Measurements from ENCODE around the gene SNRNP200.
A peak's percentile ranks its signal among the peaks of the same experiment; 100 is the strongest.

SNRNP200 gene

DNA sequence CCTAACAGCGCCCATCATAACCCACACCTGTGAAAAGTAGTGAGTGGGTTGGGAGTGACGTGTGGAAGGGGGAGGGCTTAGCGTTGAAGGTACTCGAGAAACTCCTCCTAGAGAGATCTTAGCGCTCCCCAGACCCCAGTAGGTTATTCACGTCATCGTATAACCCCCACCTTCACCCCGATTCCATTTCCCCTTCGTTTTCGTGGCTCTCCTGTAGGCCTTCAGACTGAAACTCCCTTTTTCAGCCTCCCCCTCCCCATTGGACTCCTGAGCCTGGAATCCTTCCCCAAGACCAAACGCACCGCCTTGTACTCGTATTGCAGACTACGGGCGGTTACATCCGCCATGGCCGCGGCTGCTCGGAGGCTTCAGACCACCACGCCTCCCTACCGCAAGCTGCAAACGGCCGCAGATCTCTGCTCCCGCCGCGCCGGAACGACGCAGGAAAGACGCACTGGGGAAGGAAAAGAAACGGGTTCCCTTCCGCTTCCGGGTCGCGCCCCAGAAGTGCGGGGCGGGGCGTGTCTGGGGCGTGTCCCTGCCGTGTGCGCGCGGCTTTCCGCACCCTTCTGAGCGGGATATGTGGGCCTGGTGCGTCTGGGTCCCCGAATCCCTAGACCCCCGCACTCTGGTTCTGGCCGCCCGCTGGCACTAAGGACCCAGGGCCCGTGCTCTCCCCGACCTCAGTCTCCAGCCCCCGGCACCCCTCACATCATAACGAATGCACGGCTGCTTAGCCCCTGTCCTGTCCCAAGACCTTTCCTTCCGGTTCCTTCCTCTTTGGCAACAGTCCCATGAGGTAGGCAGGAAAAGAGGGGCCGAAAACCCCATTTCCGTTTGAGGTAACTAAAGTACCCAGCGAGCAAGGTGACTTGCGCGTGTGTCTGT is at the start of gene SNRNP200:
TSS of gene SNRNP200 (minus strand) at position 456 of the 888 bp plus-strand sequence. CDS start at position 347, 109 bp downstream.
- DNase-seq = peak; percentile 87 to 91

DNA sequence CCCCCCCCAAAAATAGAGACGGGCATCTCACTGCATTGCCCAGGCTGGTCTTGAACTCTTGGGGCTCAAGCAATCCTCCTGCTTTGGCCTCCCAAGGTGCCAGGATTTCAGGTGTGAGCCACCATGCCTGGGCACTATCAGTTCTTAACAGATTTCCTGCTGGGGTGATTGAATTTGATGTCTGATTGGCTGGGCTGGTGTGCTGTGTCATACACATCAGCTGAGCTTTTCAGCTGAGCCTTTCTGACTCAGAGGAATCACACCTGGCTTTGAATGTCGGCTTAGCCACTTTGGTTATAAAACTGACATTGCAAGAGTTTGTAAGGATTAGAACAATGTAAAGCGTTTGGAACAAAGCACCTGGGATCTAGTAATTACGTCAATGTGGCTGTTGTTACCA is 49.1 kb upstream of the SNRNP200 start:
- DNase-seq = no peak

DNA sequence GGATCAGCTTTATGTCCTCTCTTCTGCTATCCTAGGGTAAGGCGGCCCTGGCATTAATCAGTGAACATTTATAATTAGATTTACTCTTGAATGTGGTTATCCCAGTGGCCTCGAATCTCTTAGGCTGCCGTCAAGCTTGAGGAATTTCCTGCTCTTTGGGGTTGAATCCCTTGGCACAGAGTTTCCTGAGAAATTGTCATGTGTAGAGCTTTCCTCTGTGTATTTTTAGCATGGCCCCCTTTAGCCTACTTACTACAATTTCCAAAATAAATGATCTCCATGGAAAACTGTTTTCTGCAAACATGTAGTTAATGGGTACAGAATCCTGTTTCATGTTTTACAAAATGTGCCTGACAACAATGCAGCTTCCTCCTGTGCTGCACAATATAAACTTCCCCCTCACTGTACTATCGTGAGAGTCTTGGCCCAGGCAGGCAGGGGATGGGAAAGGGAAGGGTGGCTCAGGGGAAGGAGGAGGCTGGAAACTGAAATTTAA is 48.3 kb upstream of the SNRNP200 start:
- DNase-seq = no peak

DNA sequence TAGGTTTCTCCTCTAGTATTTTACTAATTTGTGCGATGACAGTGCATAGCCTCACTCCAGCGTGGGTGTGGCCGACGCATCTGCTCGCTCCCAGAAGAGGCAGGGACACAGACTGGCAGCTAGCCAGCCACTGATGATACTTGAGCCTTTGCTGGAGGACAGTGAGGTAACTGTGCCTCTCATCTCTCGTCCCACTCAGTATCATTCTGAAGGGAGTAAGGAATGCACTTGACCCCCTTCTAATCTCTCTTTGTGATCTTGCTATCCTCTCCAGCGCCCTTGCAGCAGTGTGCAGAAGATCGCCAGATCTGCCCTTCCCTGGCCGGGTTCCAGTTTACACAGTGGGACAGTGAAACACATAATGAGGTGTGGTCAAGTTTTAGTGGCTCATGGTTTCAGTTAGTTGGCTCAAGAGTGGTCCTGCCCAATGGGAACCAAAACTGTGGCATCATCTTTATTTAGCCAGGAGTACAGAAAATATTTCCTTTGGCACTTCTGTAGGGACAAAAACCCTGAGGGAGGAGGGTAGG is 47.8 kb upstream of the SNRNP200 start:
- DNase-seq = no peak

DNA sequence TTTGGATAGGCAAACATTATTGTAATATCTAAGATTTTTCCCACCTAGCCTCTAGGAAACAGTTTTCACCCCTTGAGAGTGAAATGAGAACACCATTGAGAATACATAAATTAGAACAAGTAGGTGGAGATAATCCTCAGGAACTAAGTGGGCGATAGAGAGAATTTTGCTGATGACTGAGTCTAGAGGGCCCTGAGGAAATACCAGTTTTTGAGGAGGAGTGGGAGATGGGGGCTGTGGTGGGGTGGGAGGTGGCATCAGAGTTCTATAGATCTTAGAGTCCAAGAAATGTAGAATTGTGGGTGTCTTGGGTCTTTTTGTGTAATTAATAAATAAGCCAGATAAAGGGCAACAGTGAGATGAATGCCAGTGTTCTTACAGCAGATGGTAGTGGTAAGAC is 42.0 kb upstream of the SNRNP200 start:
- DNase-seq = no peak

DNA sequence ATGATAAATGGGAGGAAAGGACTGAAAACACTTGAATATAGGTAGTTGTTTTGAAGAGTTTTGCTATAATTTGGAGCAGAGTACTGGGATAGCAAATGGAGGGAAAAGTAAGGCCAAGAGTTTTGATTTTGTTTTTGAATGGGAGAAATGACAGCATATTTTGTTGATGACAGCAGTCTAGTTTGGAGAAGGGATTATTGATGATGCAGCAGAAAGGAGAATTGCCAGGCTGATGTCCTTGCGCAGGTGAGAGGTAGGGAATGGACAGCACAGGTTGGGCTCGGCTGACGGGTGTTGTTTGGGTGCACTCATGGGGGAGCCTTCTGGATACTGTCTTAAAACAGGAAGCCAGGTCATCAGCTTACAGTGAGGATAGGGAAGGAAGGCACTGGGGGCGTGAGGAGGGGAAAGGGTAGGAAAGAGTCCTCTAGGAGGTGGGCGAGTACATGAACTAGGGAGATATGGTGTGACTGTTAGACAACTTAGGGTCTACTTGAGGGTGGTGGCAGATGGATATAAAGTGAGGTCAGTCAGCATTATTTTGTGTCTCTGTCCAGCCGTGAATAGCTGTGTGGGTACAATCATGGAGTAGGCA is 40.6 kb upstream of the SNRNP200 start:
- no peak for DNase-seq

DNA sequence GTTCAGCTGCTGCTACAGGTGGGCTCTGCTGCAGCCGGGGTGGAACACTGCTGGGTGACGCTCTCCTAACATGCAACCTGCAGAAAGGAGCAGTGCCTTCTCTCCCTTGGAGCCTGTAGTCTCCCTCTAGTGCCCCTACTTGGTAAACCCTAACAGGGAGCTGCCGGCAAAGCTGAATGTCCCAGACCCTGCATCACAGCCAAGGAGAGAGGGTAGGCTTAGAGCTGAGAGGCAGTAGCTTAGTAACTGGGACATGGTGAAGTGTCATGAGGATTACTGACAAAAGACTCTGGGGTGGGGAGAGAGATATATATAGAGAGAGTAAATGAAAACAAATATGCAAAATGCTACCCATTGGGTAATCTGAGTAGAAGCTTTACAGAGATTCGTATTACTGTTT is 40.1 kb upstream of the SNRNP200 start:
- DNase-seq = no peak

DNA sequence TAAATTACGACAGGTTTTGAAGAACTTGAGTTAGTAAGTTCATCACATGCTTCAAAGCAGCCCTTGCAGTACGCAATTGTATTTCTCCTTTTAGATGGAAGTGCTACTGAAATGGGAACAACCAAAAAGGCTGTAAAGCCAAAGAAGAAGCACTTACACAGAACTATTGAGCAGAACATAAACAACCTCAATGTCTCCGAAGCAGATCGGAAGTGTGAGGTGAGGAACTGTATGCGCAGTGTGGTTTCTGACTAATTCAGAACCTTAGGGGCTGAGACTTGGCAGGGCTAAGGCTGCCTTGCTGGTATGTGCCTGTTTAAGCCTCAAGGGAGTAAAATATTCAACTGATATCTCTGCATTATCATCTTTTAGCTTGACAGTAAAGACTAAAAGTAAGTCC is 38.7 kb upstream of the SNRNP200 start:
- DNase-seq = peak in 1 of 2 experiments; percentile 35

DNA sequence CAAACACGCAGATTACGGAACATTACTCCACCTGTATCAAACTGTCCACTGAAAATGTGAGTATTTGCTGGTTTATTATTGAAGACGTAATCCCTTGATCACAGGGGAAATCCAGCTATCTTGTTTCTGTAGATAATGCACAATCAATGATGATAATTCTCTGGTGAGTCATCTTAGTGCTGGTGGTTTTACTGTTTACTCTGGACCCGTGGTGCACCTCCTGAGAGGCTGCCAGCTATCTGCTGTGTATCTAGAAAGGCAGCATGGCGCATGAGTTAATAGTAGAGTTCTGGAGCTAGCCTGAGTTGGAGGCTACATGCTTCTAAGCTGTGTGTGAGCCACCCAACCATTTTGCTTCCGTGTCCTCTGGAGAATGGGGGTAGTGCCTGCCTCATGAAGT is 36.7 kb upstream of the SNRNP200 start:
- DNase-seq = peak in 1 of 2 experiments; percentile 20

DNA sequence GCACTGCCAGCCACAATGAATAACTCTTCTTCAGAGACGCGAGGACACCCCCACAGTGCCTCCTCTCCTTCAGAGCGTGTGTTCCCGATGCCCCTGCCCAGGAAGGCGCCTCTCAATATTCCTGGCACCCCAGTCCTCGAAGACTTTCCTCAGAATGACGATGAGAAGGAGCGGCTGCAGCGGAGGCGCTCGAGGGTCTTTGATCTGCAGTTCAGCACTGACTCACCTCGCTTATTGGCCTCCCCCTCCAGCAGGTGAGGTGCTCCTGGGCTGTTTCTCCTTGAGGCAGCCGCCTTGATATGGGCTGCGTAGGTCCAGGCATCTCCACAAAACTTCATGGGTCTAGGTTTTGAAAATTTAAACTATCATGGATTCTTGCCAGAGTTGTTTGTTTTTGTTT is 36.3 kb upstream of the SNRNP200 start:
- no peak for DNase-seq

DNA sequence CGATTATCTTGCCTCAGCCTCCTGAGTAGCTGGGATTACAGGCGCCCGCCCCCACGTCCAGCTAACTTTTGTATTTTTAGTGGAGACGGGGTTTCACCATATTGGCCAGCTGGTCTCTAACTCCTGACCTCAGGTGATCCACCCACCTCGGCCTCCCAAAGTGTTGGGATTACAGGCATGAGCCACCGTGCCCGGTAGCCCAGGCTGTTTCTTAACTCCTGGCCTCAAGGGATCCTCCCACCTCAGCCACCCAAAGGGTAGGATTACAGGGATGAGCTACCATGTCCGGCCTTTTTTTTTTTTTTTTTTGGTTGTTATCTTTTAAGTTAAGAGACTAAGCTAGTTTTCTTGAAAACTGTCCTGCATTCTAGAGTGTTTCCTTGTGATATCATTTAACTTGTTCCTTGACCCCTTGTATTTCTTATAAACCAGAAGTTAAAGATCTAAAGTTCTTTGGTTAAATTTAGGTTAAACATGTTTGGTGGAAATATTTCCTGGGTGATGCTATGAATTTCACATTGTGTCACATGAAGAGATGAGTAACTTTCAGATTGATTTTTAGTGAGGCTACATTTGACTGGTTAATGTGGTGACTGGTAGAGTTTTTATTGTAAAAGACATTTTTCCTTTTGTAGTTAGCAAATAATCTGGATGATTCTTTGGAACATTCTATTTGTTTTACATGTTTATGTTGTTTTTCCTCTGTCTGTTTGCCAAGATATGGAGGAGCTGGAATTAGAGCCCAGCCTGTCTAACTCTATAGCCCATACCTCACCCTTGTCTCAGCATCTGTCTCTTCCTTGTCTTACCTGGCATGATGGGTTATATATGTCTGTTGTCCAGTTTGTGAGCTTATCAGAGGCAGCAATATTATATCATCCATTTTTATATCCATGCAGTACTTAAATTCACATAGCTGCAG is 35.4 kb upstream of the SNRNP200 start:
- no peak for DNase-seq

DNA sequence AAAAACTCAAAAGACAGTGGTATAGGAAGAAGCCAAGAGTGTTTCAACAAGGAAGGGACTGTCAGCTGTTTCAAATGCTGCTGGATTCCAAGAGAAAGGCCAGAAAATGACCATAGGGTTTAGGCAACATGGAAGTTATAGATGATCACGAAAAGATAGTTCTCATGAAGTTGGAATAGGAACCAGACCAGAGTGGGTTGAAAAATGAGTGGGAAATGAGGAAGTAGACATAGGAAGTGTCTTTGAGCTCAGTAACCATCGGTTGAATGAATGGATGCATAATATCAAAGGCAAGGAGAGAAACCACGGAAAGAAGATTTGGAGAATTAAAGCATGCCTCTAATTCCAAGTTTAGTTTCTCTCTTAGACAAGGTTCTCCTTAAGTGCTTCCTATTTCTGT is 31.5 kb upstream of the SNRNP200 start:
- DNase-seq = no peak

DNA sequence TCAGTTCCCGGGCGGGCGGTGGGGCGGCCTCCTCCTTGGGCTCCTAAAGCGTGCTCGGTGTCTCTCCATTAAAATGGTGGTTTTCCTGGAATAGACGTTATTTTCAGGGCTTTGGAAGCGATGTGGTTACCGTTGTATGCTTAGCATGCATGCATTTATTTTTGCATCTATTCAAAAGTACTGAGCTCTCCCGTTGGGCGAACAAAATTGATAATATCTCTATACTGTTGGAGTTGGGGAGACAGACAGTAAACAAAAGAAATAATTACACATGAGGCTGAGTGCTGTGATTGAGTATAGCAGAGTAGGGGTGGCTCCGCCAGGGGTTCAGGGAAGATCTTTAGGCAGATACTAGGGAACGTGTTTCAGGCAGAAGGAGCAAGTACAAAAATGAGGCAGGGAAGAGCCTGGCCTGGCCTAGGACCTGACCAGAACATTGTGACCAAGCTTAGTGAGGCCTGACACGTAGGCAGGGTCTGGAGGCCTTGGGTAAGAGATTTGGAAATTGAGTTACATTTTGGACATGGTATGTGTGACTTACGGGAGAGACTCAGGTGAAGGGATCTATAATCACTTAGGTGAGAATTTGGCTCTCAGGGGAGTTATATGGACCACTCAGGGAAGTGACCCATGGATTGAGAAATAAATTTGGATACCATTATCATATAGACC is 30.9 kb upstream of the SNRNP200 start:
- no peak for DNase-seq

DNA sequence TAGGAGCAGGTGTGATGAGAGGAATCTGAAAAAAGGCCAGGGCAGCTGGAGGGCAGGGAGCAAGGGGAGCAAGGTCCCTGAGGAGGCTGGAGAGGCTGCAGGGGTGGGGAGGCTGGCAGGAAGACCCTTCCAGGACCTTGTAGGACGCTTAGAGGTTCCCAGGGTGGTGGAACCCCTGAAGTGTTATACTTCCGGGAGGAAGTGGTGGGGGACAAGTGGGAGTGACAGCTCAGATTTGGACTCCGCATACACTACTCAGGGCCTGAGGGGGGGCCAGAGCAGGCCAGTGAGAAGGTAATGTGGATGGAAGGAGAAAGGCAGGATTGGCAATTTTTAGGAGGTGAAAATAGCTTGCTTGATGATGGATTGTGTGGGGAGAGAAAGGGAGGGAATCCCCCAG is 28.4 kb upstream of the SNRNP200 start:
- DNase-seq = no peak

DNA sequence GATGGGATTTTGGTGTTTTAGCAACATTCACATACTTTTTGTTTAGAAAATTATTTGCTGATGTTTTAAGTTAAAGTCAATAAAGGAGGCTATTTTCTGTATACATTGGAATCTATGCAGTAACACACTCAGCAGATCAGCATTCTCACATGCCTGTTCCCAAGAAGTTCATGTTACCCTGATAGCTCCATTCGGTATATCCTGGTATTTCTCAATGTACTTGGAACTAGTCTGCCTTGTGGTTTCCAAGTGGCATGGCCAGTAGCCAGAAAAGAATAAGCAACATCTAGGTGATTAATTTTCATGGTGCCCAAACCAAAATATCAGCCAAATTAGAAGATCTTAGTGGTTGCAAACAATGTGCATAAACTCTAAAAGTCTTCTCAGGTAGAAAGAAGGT is 25.1 kb upstream of the SNRNP200 start:
- no peak for DNase-seq

DNA sequence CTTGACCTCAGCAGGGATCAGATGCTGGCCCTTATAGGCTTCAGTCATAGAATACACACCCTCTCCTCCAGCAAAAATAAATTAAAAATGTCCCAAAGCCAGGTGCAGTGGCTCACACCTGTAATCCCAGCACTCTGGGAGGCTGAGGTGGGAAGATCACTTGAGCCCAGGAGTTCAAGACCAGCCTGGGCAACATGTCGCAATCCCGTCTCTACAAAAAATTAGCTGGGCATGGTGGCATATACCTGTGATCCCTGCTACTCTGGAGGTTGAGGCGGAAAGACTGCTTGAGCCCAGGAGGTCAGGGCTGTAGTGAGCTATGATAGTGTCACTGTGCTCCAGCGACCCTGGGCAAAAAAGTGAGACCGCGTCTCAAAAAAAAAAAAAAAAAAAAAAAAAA is 24.5 kb upstream of the SNRNP200 start:
- DNase-seq = no peak

DNA sequence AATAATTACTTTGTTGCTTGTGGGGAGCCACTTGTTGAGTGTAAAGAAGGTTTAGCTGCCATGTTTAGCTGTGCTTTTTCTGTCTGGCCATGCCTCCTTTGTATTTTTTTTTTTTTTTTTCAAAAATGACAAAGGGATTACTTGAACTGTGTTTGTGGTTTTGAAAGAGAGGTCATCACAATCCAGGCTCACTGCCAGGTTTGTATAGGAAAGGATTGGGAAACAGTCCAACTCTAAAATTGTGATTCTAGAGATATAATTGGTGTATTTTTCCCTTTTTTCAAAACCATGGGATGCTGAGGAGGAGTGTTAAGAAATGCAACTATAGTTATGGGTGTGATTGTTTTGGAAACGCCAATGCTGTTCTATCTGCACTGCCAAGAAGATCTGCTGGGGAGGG is 24.1 kb upstream of the SNRNP200 start:
- no peak for DNase-seq

DNA sequence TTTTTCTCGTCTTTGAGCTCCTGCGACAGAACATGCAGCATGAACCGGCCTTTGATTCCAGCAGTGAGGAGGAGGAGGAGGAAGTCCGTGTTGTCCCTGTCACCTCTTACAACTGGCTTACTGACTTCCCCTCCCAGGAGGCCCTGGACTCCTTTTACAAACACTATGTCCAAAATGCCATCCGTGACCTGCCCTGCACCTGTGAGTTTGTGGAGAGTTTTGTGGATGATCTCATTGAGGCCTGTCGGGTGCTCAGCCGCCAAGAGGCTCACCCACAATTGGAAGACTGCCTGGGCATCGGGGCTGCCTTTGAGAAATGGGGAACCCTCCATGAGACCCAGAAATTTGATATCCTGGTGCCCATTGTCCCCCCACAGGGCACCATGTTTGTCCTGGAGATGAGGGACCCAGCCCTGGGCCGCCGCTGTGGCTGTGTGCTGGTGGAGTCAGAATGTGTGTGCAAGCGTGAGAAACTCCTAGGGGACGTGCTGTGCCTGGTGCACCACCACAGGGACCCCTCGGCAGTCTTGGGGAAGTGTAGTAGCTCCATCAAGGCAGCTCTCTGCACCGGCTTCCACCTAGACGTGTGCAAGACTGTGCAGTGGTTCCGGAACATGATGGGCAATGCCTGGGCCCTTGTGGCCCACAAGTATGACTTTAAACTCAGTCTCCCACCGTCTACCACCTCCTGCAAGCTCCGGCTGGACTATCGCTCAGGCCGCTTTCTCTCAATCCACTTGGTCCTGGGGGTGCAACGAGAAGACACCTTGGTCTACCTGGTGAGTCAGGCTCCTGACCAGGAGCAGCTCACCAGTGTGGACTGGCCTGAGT is 21.9 kb upstream of the SNRNP200 start:
- DNase-seq = no peak

DNA sequence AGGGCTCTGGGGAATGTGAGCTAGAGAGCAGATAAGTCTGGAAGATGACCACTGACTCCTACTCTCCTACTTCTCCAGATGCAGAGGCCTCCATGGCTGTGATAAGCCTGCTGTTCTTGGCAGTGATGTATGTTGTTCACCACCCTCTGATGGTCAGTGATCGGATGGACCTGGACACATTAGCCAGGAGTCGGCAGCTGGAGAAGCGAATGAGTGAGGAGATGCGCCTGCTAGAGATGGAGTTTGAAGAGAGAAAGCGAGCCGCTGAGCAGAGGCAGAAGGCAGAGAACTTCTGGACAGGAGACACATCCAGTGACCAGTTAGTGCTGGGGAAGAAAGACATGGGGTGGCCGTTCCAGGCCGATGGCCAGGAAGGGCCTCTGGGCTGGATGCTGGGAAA is 21.2 kb upstream of the SNRNP200 start:
- DNase-seq = no peak

DNA sequence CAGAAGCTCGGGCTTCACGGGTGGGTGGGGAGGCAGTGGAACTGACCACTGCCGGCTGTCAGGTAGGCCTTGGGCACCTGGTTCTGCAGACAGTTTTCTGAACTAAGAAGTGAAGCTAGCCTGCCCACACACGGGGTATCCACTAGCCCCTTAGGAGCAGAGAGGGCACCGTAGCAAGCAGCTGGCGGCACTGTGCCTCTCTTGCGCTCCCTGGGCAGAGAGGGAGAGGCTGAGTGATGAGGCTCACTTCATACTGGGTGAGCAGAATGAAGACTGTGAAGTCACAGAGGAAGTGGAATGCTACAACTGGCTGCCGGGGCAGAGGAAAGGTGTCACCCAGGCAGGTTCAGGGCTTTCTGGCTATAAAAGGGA is 20.5 kb upstream of the SNRNP200 start:
- DNase-seq = peak; percentile 23 to 43

Measured in stimulated activated CD4-positive, alpha-beta T cell treated with anti-CD3 and anti-CD28 coated beads, Interleukin-4, amount 100 ng/mL, for 4 hours (primary cell).